ENCODE measurements around the gene HEG1. TPM values are rescaled to one million over a fixed set of nuclear protein-coding genes. Genes with fewer than 3 reads are reported as not detected.
A peak's percentile ranks its signal among the peaks of the same experiment; 100 is the strongest.

HEG1 gene
- total RNA-seq, 2 experiments from 2014 or later, result 31.2 to 32.6 TPM

- CTCF ChIA-PET, result no interaction called here
- intact Hi-C loops (cut with DNase I, micrococcal nuclease), result loop anchor here in 1 of 2 experiments (5.0 to 10.0 kb wide), 5 partner anchors 85 to 1417 kb away; partner anchors contain the start of genes ZNF148 and ZXDC
- peak overlapping the region; percentile 68 for H3K27ac Mint-ChIP-seq
These were observed 1.5 kb upstream of the HEG1 start for GRCh38 chr3:125057186-125057850.

GRCh38 chr3:125055331-125055912, 375 bp downstream of the HEG1 start:
- peak overlapping the region; percentile 74 to 86 for H3K27ac ChIP-seq (ENCODE audit: low read depth in 1 of 2, low read length in 2 of 2)
- Mint-ChIP-seq H3K4me3 (peak overlapping the region; percentile 96), H3K36me3 (ENCODE audit: low read depth) (peaks cover 13% of the 10 kb centered on the region), H3K9me3 (no peaks in the 10 kb centered on the region), H3K27ac (peak overlapping the region; percentile 90), H3K4me1 (ENCODE audit: low read depth) (peaks cover 52% of the 10 kb centered on the region), H3K27me3 (no peaks in the 10 kb centered on the region)
- CTCF ChIA-PET, result no interaction called here
- TF ChIP-seq CTCF (IDR thresholded peaks at IDR 0.05), result no peak
- DNase-seq (peak in 5 of 14 experiments; percentile 7 to 30 (median 13)), ATAC-seq (ENCODE audit: poor library complexity) (no peak)
- H3K27me3 ChIP-seq (ENCODE audit: control insufficient read depth in 1 of 2, insufficient read depth in 2 of 2, low read length in 2 of 2), result no peaks in the 10 kb centered on the region
- peak overlapping the region; percentile 74 for H3K4me3 ChIP-seq (ENCODE audit: low read length)
- peaks cover 47% of the 10 kb centered on the region for H3K4me1 ChIP-seq (ENCODE audit: insufficient read depth, low read length)
- intact Hi-C loops (cut with DNase I, micrococcal nuclease), result loop anchor here (2.0 to 10.0 kb wide), 6 partner anchors 87 to 1419 kb away; partner anchors contain the start of genes ZNF148 (in 1 of the 2) and ZXDC (in 1 of the 2)
- H3K9me3 ChIP-seq (ENCODE audit: control insufficient read depth in 1 of 2, insufficient read depth in 1 of 2, low read length in 2 of 2), result no peaks in the 10 kb centered on the region
- no peaks in the 10 kb centered on the region for H3K36me3 ChIP-seq (ENCODE audit: insufficient read depth, low read length)
- POLR2A ChIA-PET, result interaction anchor here (0.9 to 2.0 kb wide), 2 partner anchors 53 to 86 kb away, joined by 3 to 7 read pairs; no protein-coding TSS in a partner anchor

More at GRCh38 chr3:125057186-125057850, 1.5 kb upstream of the HEG1 start:
- no peak for ATAC-seq (ENCODE audit: poor library complexity)
- H3K27me3 Mint-ChIP-seq, result peaks cover 5% of the 10 kb centered on the region
- no peaks in the 10 kb centered on the region for H3K9me3 Mint-ChIP-seq
- Histone ChIP-seq H3K27me3 (ENCODE audit: control insufficient read depth in 1 of 2, insufficient read depth in 2 of 2, low read length in 2 of 2) (peaks cover 0 to under 1% of the 10 kb centered on the region in 2 experiments), H3K9me3 (ENCODE audit: control insufficient read depth in 1 of 2, insufficient read depth in 1 of 2, low read length in 2 of 2) (no peaks in the 10 kb centered on the region), H3K4me1 (ENCODE audit: insufficient read depth, low read length) (peaks cover 28% of the 10 kb centered on the region), H3K27ac (ENCODE audit: low read depth in 1 of 2, low read length in 2 of 2) (no peak overlapping the region), H3K36me3 (ENCODE audit: insufficient read depth, low read length) (no peaks in the 10 kb centered on the region), H3K4me3 (ENCODE audit: low read length) (no peak overlapping the region)
- DNase-seq, result no peak
- H3K36me3 Mint-ChIP-seq (ENCODE audit: low read depth), result peaks cover 9% of the 10 kb centered on the region
- POLR2A ChIA-PET, result no interaction called here
- peaks cover 33% of the 10 kb centered on the region for H3K4me1 Mint-ChIP-seq (ENCODE audit: low read depth)
- H3K4me3 Mint-ChIP-seq, result peak overlapping the region; percentile 80
- no peak for TF ChIP-seq CTCF (IDR thresholded peaks at IDR 0.05)

- no peaks in the 10 kb centered on the region for H3K27me3 ChIP-seq (ENCODE audit: control insufficient read depth in 1 of 2, insufficient read depth in 2 of 2, low read length in 2 of 2)
- H3K36me3 Mint-ChIP-seq (ENCODE audit: low read depth), result peaks cover 14% of the 10 kb centered on the region
- H3K4me1 ChIP-seq (ENCODE audit: insufficient read depth, low read length), result peaks cover 51% of the 10 kb centered on the region
- peak overlapping the region; percentile 74 to 86 for H3K27ac ChIP-seq (ENCODE audit: low read depth in 1 of 2, low read length in 2 of 2)
- TF ChIP-seq CTCF (IDR thresholded peaks at IDR 0.05), result peak; percentile 9
- H3K4me3 Mint-ChIP-seq, result peak overlapping the region; percentile 96
- ChIA-PET CTCF (no interaction called here), POLR2A (interaction anchor here (0.6 to 2.0 kb wide), 7 partner anchors 8 to 321 kb away, joined by 3 to 7 read pairs (median 3); partner anchors contain the start of gene ZNF148)
- H3K27me3 Mint-ChIP-seq, result no peaks in the 10 kb centered on the region
- H3K27ac Mint-ChIP-seq, result peak overlapping the region; percentile 90
- intact Hi-C loops (cut with DNase I, micrococcal nuclease), result loop anchor here (2.0 to 10.0 kb wide), 10 partner anchors 42 to 1420 kb away; partner anchors contain the start of genes UMPS (in 1 of the 2), ZNF148 (in 1 of the 2) and ZXDC (in 1 of the 2)
- H3K4me3 ChIP-seq (ENCODE audit: low read length), result peak overlapping the region; percentile 74
- no peaks in the 10 kb centered on the region for H3K9me3 ChIP-seq (ENCODE audit: control insufficient read depth in 1 of 2, insufficient read depth in 1 of 2, low read length in 2 of 2)
- ATAC-seq (ENCODE audit: poor library complexity) (peak; percentile 8), DNase-seq (peak in 4 of 14 experiments; percentile 30 to 80 (median 66))
- H3K9me3 Mint-ChIP-seq, result no peaks in the 10 kb centered on the region
- no peaks in the 10 kb centered on the region for H3K36me3 ChIP-seq (ENCODE audit: insufficient read depth, low read length)
- H3K4me1 Mint-ChIP-seq (ENCODE audit: low read depth), result peaks cover 54% of the 10 kb centered on the region
These were observed 1.1 kb downstream of the HEG1 start for GRCh38 chr3:125054449-125055329.

Measured in CD4-positive, alpha-beta T cell (primary cell).